Mammary epithelial cell (primary cell): ENCODE measurements around the gene DCTN5.

Experiments used
- CTCF ChIP-seq, 2 donors: IDR thresholded peaks in 1 of 2; conservative IDR thresholded peaks in 1 of 2; 2 replicates each; pipeline ENCODE4 v1.5.1; 2011 to 2012; ENCODE audit warnings: inconsistent platforms in 2 of 2, low read length in 2 of 2, mild to moderate bottlenecking in 2 of 2, control low read depth in 1 of 2, low read depth in 1 of 2; ENCODE audit not compliant: insufficient read depth in 1 of 2; ENCODE audit errors: extremely low read depth in 1 of 2
- EZH2 ChIP-seq: IDR thresholded peaks from 2 replicates; pipeline ENCODE4 v1.6.1; 2012; ENCODE audit warnings: low read length, inconsistent platforms, borderline replicate concordance

- TF ChIP-seq CTCF (conservative IDR thresholded peaks at IDR 0.05 in 1 of 2, IDR thresholded peaks at IDR 0.05 in 1 of 2; ENCODE audit: extremely low read depth in 1 of 2, insufficient read depth in 1 of 2, low read depth in 1 of 2, low read length in 2 of 2) (no peak), EZH2 (no peak)
Observed at GRCh38 chr16:23689442-23690187, 48.3 kb downstream of the DCTN5 start.
